ENCODE measurements around the gene ZNF385A.

The ZNF385A gene

DNA sequence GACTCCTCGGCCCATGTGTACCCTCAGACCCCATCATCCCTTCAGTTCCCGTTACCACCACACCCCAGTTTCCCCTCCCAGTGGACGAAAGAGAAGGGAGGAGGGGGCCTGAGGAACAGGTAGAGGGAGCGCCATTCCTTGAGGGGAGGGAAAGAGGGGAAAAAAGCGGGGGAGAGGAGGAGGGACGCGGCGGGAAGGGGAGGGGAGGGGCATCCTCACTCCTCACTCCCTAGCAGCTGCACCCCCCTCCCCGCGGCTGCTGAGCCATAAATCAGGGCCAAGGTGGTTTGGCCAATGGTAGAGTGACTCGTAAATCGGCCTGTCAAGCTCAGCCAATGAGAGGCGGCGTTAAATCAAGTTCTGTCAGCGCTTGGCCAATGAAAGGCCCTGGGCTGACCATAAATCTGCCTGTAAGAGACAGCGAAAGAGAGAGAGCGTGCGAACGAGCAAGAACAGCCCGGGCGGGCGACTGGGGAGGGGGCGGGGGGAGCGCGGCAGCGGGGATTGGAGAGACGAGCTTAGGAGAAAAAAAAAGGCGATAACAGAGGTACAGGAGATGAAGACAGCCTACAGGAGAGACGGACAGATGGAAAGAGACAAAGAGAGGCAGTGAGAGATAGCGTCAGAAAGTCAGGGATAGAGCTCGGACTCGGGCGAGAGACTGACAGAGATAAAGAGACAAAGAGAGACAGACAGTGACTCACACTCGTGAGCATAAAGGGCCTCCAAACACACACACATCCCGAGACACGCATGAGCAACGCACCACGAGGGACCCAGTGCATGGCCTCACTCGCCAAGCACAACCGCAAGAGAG lies 25.4 kb downstream of the ZNF385A start:
- H3K27me3 Mint-ChIP-seq (ENCODE audit: low read depth), result peaks cover 4% of the 10 kb centered on the region
- no peaks in the 10 kb centered on the region for H3K9me3 Mint-ChIP-seq
- no peak overlapping the region for H3K4me3 Mint-ChIP-seq
- TF ChIP-seq, protein P1, sequence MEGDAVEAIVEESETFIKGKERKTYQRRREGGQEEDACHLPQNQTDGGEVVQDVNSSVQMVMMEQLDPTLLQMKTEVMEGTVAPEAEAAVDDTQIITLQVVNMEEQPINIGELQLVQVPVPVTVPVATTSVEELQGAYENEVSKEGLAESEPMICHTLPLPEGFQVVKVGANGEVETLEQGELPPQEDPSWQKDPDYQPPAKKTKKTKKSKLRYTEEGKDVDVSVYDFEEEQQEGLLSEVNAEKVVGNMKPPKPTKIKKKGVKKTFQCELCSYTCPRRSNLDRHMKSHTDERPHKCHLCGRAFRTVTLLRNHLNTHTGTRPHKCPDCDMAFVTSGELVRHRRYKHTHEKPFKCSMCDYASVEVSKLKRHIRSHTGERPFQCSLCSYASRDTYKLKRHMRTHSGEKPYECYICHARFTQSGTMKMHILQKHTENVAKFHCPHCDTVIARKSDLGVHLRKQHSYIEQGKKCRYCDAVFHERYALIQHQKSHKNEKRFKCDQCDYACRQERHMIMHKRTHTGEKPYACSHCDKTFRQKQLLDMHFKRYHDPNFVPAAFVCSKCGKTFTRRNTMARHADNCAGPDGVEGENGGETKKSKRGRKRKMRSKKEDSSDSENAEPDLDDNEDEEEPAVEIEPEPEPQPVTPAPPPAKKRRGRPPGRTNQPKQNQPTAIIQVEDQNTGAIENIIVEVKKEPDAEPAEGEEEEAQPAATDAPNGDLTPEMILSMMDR (IDR thresholded peaks at IDR 0.05; ENCODE audit: unreplicated experiment in 3 of 3), result no peak
- peaks cover 9% of the 10 kb centered on the region for H3K4me1 Mint-ChIP-seq
- no peak overlapping the region for H3K27ac Mint-ChIP-seq
- no peaks in the 10 kb centered on the region for H3K36me3 Mint-ChIP-seq (ENCODE audit: low read depth)

DNA sequence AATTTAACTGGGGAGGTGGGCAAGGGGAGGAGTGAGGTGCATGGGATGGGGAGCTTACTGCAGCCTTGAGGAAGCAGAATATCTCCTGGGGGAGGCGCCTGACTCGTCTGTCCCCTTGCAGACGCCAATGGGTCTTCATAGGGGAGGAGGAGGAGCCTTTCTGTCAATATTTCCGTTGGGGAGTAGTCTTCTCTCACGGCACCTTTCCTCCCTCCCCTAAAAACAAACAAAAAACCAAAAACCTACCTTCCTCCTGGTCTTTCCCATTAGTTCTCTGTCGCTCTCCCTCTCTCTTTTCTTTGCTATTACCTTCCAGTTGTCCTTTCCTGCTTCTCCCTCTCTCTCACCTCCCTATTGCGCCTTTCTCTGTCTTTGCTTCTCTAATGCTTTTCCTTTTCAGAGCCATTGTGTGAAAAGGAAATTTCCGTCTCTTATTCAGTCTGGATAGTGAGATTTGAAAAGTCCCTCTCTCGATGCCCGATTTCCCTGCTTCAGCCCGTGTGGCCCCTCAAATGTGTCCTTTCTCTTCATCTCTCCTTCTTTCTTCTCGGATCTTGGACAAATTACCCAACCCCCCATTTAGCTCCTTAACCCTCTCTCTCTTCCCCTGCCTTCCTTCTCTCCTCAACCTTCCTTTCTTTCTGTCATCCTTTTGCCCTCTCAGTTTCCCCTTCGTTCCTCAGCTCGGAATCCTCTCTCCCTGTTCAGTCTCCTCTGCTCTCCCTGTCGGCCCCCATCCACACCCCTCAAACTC lies 26.2 kb downstream of the ZNF385A start:
- H3K36me3 Mint-ChIP-seq (ENCODE audit: low read depth), result no peaks in the 10 kb centered on the region
- H3K4me3 Mint-ChIP-seq, result no peak overlapping the region
- no peaks in the 10 kb centered on the region for H3K9me3 Mint-ChIP-seq
- TF ChIP-seq, protein P1 (IDR thresholded peaks at IDR 0.05; ENCODE audit: unreplicated experiment in 3 of 3), result no peak
- peaks cover 15% of the 10 kb centered on the region for H3K4me1 Mint-ChIP-seq
- H3K27ac Mint-ChIP-seq, result no peak overlapping the region
- H3K27me3 Mint-ChIP-seq (ENCODE audit: low read depth), result peaks cover 4% of the 10 kb centered on the region

DNA sequence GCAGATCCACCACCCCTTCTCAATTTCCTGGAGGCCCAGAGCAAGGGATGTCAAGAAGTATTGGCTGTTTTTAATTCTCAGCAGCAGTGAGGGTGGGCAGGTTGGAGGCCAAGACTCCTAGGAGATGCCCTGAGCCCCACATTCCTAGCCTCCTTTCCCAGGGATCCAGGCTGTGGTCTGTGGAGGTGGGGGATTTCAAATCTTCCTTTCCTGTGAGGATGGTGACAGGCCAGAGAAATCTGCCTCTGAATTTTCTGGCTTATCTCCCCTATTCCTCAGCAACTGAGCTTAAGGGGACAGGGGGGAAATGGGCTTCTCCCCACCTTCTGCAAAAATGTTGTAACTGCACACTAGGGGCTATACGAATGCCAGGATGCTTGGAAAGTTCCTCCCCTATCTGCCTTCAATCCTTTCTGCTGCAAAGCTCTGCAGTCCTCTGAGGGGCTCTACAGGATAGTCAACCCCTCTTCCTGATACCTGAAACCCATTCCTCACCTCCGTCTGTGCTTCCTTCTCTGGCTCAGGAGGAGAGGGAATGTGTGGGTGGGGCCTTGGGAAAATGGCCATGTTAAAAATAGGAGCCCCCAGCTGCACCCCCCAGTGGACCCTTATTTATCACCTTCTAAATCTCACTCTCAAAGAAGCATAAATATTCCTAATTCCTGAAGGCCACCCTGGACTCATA lies 26.9 kb downstream of the ZNF385A start:
- H3K27me3 Mint-ChIP-seq (ENCODE audit: low read depth), result peaks cover 4% of the 10 kb centered on the region
- H3K36me3 Mint-ChIP-seq (ENCODE audit: low read depth), result no peaks in the 10 kb centered on the region
- H3K4me3 Mint-ChIP-seq, result peak overlapping the region; percentile 63 to 70 (median 64)
- no peak overlapping the region for H3K27ac Mint-ChIP-seq
- H3K9me3 Mint-ChIP-seq, result no peaks in the 10 kb centered on the region
- TF ChIP-seq, protein P1 (IDR thresholded peaks at IDR 0.05; ENCODE audit: unreplicated experiment in 3 of 3), result no peak
- peaks cover 22% of the 10 kb centered on the region for H3K4me1 Mint-ChIP-seq

DNA sequence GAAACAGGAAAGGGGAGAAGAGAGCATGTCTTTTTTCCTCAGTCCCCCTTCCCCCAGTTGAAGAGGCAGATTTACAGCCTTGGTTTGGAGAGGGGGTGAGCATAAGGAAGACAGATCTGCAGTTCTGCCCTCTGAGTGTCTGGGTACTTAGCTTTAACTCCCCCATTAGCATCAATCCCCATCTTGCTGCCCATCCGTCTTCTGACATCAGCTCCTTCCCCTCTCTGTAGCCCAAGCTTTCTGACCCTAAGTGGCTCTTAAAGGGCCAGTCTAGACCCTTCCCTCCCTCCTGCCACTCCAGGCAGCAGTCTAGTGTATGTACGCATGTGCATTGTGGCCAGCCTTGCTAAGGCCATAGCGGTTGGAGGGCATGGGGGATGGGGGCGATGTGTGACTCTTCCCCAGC lies 27.6 kb downstream of the ZNF385A start:
- TF ChIP-seq, protein P1 (IDR thresholded peaks at IDR 0.05; ENCODE audit: unreplicated experiment in 3 of 3), result no peak
- Mint-ChIP-seq H3K36me3 (ENCODE audit: low read depth) (no peaks in the 10 kb centered on the region), H3K27me3 (ENCODE audit: low read depth) (peaks cover 4% of the 10 kb centered on the region), H3K9me3 (no peaks in the 10 kb centered on the region), H3K4me3 (peak overlapping the region; percentile 63 to 70 (median 64)), H3K27ac (no peak overlapping the region), H3K4me1 (peaks cover 29% of the 10 kb centered on the region)

DNA sequence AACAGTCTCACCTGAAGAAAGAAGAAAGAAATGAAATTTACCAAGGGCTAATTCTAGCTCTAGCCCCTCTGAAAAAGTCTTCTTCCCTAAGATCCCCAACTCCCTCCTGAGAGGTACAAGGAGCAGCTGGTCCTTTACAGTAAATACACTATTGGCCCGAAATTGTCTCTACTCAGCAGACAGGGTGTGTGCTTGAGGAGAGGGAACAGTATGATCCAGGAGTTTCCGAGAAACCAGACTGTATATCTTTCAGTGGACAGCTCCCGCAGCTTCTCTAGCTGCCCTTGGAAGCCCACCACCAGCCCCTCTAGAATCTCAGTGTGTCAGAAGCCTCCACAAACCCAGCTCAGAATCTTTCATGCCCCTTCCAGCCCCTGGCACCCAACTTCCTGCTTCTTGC lies 28.3 kb downstream of the ZNF385A start:
- Mint-ChIP-seq H3K27me3 (ENCODE audit: low read depth) (peaks cover 4% of the 10 kb centered on the region), H3K36me3 (ENCODE audit: low read depth) (no peaks in the 10 kb centered on the region), H3K27ac (no peak overlapping the region), H3K4me1 (peaks cover 36% of the 10 kb centered on the region), H3K4me3 (peak overlapping the region; percentile 11 to 63 (median 54)), H3K9me3 (no peaks in the 10 kb centered on the region)
- TF ChIP-seq, protein P1 (IDR thresholded peaks at IDR 0.05; ENCODE audit: unreplicated experiment in 3 of 3), result no peak

Measured in nephron (organoid).